Stimulated activated naive CD8-positive, alpha-beta T cell treated with anti-CD3 and anti-CD28 coated beads, Interleukin-15, amount 100 ng/mL, for 72 hours (primary cell): ENCODE results near the gene TRIM38.
"Not testable (repeated sequence)": the region's sequence is repeated elsewhere in the genome, so short reads cannot be mapped to it uniquely, and the experiment has no call there.

Experiments used
- ATAC-seq: fragments of 150-1000 bp; cut with Tn5 transposase; 2 replicates; pipeline ENCODE4 v1.10.0; 2021; ENCODE audit warnings: mild to moderate bottlenecking, moderate library complexity
- DNase-seq, 2 donors: peaks; one replicate each; pipeline ENCODE4 v3.0.0; 2021 to 2022
- H3K27ac Mint-ChIP-seq, 2 donors: one replicate each; pipeline ENCODE4 v1.8.0; 2022; ENCODE audit warnings: mild to moderate bottlenecking in 2 of 2, mixed read lengths in 2 of 2, moderate library complexity in 2 of 2
- H3K27me3 Mint-ChIP-seq: one replicate; pipeline ENCODE4 v1.8.0; 2022; ENCODE audit warnings: mixed read lengths
- H3K4me1 Mint-ChIP-seq: one replicate; pipeline ENCODE4 v1.8.0; 2022; ENCODE audit warnings: mild to moderate bottlenecking, mixed read lengths
- H3K4me3 Mint-ChIP-seq, 2 donors: one replicate each; pipeline ENCODE4 v1.8.0; 2022; ENCODE audit warnings: mild to moderate bottlenecking in 2 of 2, mixed read lengths in 2 of 2, moderate library complexity in 1 of 2
- H3K9me3 Mint-ChIP-seq, 2 donors: one replicate each; pipeline ENCODE4 v1.8.0; 2022; ENCODE audit warnings: mixed read lengths in 2 of 2

Gene TRIM38

DNA sequence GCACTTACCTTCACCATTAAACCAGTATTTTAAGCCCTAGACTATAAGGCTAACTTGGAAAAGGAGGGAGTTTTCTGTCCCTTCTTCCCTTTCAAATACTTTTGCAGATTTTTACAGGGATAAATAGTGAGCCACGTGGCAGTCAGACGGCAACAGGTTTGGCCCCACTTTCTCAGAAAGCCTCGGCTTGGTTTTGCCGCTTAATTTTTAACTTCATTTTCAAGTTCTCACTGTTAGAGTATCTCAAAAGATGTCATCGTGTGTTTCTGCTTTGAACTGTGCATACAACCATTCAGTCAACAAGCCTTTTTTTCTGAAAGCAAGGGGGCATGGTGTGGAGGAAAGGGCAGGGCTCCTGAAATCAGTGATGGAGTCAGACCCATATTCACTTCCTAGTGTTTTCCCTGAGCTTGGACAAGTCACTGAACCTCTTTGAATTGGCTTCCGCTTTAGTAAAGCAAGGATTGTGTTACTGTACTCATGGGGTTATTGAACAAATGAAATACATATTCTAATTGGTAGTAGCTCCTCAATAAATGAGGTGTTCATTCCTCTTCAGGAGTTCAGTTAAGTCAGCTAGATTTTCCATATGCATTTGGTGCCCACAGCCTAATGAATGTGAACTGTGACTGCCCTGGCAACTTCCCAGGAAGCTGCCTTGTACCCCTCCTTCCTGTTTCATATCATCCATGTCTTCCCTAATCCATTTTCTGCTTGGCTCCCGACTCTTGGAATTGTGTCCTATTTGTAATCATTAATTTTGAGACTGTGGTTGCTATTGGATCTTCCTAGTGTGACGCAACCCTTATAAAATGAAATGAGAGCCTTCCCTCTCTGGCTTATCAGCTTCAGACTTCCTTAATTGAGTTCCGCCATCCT lies 31.8 kb upstream of the TRIM38 start, which contains the start of gene SLC17A2:
Gene SLC17A2, minus strand, starts transcription at position 160 of the 879 bp plus-strand sequence. CDS start 4,895 bp downstream, outside the sequence.
- H3K4me3 Mint-ChIP-seq: no peak within 1 kb of the TSS
- H3K4me1 Mint-ChIP-seq: peaks cover 5% of the 10 kb centered on the region
- no peak within 1 kb of the TSS for H3K27ac Mint-ChIP-seq
- DNase-seq (no peak), ATAC-seq (no peak)
- H3K27me3 Mint-ChIP-seq: no peaks in the 10 kb centered on the region
- H3K9me3 Mint-ChIP-seq: no peaks in the 10 kb centered on the region

DNA sequence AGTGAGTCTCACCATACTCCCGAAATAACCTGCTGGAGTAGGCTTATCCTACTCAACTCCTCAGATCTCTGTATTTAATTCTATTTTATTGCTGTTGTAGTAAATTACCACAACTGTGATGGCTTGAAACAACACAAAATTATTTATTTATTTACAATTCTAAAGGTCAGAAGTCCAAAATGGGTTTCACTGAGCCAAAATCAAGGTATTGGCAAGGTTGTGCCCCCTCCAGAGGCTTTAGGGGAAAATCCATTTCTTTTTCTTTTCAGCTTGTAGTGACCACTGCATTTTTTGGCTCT lies 31.2 kb upstream of the TRIM38 start:
- peaks cover 5% of the 10 kb centered on the region for H3K4me1 Mint-ChIP-seq
- ATAC-seq (no peak), DNase-seq (no peak)
- H3K27me3 Mint-ChIP-seq: no peaks in the 10 kb centered on the region
- no peak overlapping the region for H3K27ac Mint-ChIP-seq
- no peak overlapping the region for H3K4me3 Mint-ChIP-seq
- no peaks in the 10 kb centered on the region for H3K9me3 Mint-ChIP-seq

DNA sequence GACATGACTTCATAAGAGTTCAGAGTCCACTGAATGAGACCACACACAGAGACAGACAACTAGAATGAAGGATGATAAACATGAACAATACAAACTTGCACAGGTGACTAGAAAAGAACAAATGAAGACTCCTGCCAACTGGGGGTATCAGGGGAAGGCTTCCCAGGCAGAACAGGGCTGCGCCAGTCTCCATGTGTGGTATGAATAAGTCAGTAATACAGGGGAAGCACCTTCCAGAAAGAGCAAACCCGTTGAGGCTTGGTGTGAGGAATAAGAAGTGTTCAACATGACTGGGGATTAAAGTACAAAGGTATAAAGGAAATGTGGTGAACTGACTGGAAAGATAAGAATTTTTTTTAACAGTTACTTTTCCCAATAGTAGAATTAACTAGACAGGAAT lies 28.4 kb upstream of the TRIM38 start:
- H3K27me3 Mint-ChIP-seq: no peaks in the 10 kb centered on the region
- no peak for ATAC-seq

DNA sequence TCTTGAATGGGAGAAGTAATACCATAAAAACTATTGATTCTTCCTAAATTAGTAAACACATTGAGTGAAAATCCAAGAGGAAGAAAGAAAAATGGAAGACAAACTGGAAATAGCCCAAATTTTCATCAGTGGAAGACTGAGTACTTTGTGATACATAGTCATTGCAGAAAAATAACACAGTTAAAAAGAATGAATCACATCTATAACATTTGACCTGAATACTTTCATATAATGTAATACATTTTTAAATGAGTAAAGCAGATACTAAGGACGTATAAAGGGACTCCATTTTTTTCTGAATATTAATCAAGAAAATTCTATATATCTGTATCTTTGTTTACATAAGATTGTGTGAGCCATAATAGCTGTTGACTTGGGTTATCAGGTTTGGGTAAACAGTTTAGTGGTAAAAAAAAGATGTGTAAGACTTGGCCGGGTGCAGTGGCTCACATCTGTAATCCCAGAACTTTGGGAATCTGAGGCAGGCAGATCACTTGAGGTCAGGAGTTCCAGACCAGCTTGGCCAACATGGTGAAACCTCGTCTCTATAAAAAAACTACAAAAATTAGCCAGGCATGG lies 27.8 kb upstream of the TRIM38 start:
- H3K9me3 Mint-ChIP-seq: no peaks in the 10 kb centered on the region
- H3K4me3 Mint-ChIP-seq: no peak overlapping the region
- H3K4me1 Mint-ChIP-seq: peaks cover 5% of the 10 kb centered on the region
- H3K27me3 Mint-ChIP-seq: no peaks in the 10 kb centered on the region
- DNase-seq: no peak
- no peak overlapping the region for H3K27ac Mint-ChIP-seq
- ATAC-seq: no peak

More for the DNA sequence above, 28.4 kb upstream of the TRIM38 start:
- Mint-ChIP-seq H3K9me3 (no peaks in the 10 kb centered on the region), H3K27ac (no peak overlapping the region), H3K4me3 (no peak overlapping the region), H3K4me1 (peaks cover 5% of the 10 kb centered on the region)
- no peak for DNase-seq

DNA sequence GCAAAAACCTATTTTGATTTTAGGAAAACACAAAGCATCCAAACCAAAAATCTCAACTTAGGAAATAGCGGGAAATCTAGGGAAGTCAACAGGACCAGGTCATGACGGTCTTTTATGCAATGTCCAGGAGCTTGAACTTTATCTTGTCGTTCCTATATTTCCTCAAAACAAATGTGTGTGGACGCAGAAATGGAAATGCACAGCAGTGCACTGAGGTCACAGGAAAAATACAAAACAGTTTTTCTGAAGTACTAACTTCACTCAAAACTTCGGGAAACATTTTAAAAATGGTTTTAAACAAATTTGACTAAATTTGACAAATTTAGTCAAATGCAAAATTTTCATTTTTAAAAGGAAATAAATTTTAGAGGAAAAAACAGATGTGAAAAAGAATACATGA lies 26.6 kb upstream of the TRIM38 start:
- Mint-ChIP-seq H3K9me3 (no peaks in the 10 kb centered on the region), H3K4me1 (peaks cover 5% of the 10 kb centered on the region), H3K27ac (no peak overlapping the region), H3K4me3 (no peak overlapping the region), H3K27me3 (no peaks in the 10 kb centered on the region)
- ATAC-seq (no peak), DNase-seq (no peak)

DNA sequence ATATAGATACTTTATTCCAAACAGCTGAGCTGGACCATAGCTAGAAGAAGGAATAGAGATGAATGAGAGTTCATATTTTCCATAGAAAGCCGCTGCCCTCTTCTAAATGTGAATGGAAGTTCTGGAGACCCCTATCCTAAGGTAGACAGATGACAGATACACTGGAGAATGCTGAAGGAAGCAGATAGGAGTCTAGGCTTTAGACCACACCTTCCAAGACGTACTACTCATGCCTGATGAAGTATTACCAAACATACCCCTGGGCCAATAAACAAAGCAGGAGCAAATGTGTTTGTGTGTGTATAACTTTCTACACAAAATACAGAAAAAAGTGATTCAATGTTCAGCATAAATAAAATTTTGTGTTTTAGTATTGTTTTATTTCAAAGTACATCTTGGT lies 23.0 kb upstream of the TRIM38 start:
- peaks cover 5% of the 10 kb centered on the region for H3K27me3 Mint-ChIP-seq
- no peak overlapping the region for H3K4me3 Mint-ChIP-seq
- ATAC-seq: no peak
- peaks cover 2% of the 10 kb centered on the region for H3K4me1 Mint-ChIP-seq
- no peak for DNase-seq
- no peaks in the 10 kb centered on the region for H3K9me3 Mint-ChIP-seq
- H3K27ac Mint-ChIP-seq: no peak overlapping the region

DNA sequence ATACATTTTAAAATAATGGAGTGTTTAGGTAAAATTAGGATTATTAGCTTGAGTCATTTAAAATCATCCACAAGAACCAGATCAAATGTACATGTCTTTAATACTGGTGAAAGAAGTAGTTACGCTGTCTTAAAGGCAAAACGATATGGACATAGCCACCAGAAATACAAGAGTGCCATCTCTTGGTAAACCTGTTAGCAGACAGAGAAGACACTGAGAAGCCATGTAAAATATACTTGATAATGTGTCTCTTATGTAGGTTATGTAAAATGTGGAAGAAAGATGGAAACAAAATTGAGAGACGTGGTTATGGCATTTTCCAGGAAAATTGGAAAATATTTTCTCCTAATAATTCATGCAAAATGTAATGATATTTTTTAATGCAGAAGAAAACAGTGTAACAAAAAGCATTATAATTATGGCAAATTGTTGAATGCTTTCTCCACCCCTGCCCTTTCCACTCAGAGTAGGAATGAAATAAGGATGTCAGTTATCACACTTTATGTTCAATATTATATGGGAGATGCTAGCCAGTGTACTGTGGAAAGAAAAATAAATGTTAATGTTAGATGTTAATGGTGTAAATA lies 19.9 kb upstream of the TRIM38 start:
- DNase-seq: no peak
- Mint-ChIP-seq H3K9me3 (peaks cover 9 to 12% of the 10 kb centered on the region in 2 donors), H3K4me3 (no peak overlapping the region), H3K27me3 (peaks cover 9% of the 10 kb centered on the region), H3K4me1 (peaks cover 20% of the 10 kb centered on the region), H3K27ac (no peak overlapping the region)
- ATAC-seq: no peak

DNA sequence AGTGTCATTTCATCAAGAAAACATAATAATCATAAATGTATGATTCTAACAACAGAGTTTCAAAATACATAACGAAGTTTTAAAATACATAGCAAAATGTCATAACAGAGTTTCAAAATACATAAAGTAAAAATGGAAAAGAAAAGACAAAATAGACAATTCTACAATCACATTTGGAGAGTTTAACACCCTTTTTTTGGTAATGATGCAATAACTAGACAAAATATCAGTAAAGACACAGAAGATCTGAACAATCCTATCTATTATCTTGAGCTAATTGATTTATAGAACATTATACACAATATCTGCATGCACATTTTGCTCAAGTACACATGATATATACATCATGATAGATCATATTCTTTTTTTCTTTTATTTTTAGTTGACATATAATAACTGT lies 18.7 kb upstream of the TRIM38 start:
- ATAC-seq (no peak), DNase-seq (no peak)
- Mint-ChIP-seq H3K27ac (no peak overlapping the region), H3K4me3 (no peak overlapping the region), H3K9me3 (peaks cover 9 to 12% of the 10 kb centered on the region in 2 donors), H3K27me3 (peaks cover 9% of the 10 kb centered on the region), H3K4me1 (peaks cover 20% of the 10 kb centered on the region)

DNA sequence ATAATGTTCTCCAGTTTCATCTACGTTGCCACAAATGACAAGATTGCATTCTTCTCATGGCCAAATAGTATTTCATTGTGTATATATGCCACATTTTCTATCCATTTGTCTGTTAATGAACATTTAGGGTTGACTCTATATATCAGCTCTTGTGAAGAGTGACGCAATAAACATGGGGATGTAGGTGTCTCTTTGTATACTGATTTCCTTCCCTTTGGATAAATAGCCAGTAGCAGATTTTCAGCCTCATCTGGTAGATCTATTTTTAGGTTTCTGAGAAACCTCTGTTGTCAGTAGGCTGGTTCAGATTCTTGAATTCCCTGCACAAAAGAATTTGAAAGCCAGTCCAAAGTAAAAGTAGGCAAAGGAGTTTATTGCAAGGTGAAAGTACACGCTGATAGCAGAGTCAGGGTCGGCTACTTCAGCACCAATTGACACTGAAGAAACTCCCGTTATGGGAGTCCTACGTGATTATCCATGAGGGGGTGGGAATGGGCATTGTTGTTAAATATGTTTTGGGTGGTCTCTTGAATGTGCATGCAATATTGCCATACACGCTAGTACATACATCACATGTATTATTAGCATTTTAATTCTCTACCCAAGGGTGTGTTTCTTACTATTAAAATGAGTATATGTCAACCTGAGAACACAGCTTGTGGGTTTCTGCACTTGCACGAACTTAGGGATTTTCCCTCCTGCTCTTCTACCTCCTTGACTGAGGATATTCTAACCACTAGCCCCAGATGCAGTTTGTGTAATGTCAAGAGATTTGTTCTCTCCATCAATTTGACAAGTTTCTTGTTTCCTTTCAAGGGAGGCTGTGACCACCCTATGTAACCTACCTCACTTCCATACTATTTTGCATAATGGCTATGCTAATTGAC lies 17.7 kb upstream of the TRIM38 start:
- H3K9me3 Mint-ChIP-seq: peaks cover 9 to 12% of the 10 kb centered on the region in 2 donors
- no peak overlapping the region for H3K4me3 Mint-ChIP-seq
- DNase-seq (peak; percentile 41 to 55), ATAC-seq (peak; percentile 97)
- H3K4me1 Mint-ChIP-seq: peaks cover 20% of the 10 kb centered on the region
- H3K27me3 Mint-ChIP-seq: peaks cover 9% of the 10 kb centered on the region
- H3K27ac Mint-ChIP-seq: peak overlapping the region in 1 of 2 donors; percentile 28

DNA sequence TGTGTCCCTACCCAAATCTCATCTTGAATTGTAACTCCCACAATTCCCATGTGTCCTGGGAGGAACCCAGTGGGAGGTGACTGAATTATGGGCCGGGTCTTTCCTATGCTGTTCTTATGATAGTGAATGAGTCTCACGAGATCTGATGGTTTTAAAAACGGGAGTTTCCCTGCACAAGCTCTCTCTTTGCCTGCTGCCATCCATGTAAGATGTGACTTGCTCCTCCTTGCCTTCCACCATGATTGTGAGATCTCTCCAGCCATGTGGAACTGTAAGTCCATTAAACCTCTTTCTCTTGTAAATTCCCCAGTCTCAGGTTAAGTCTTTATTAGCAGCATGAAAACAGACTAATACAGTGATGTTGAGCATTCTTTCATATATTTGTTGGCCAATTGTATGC lies 16.9 kb upstream of the TRIM38 start:
- H3K27ac Mint-ChIP-seq, H3K4me3 Mint-ChIP-seq, H3K27me3 Mint-ChIP-seq, DNase-seq, ATAC-seq: not testable (repeated sequence)
- Mint-ChIP-seq H3K4me1 (peaks cover 20% of the 10 kb centered on the region), H3K9me3 (peaks cover 9 to 12% of the 10 kb centered on the region in 2 donors)

DNA sequence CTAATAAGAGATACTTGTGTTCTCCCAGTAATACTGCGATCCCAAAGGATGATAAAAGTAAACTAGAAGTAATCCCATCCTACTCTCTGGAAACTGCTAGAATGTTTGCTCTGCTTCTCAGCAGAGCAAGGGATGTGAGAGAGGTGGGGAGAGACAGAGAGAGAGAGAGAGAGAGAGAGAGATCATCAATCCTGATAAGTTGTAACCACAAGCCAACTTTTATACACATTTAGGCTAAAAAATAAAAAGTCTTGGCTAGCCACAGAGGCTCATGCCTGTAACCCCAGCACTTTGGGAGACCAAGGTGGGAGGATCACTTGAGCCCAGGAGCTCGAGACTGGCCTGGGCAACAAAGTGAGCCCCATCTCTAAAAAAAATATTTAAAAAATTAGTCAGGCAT lies 16.0 kb upstream of the TRIM38 start:
- H3K9me3 Mint-ChIP-seq: peaks cover 9 to 12% of the 10 kb centered on the region in 2 donors
- DNase-seq (no peak), ATAC-seq (no peak)
- H3K4me3 Mint-ChIP-seq: no peak overlapping the region
- peak overlapping the region in 1 of 2 donors; percentile 53 for H3K27ac Mint-ChIP-seq
- H3K27me3 Mint-ChIP-seq: peaks cover 9% of the 10 kb centered on the region
- peaks cover 20% of the 10 kb centered on the region for H3K4me1 Mint-ChIP-seq

DNA sequence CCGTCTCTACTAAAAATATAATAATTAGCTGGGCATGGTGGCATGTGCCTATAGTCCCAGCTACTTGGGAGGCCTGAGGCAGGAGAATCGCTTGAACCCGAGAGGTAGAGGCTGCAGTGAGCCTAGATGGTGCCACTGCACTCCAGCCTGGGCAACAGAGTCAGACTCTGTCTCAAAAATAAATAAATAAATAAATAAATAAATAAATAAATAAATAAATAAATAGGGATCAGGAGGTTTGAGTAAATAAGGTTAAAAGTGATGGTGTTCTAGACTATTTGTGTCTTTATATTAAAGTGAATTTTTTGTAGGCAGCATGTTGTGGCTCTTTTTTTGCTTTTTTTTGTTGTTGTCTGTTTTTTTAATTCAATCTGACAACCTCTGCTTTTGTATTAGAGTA lies 15.1 kb upstream of the TRIM38 start:
- H3K27me3 Mint-ChIP-seq: not testable (repeated sequence)

DNA sequence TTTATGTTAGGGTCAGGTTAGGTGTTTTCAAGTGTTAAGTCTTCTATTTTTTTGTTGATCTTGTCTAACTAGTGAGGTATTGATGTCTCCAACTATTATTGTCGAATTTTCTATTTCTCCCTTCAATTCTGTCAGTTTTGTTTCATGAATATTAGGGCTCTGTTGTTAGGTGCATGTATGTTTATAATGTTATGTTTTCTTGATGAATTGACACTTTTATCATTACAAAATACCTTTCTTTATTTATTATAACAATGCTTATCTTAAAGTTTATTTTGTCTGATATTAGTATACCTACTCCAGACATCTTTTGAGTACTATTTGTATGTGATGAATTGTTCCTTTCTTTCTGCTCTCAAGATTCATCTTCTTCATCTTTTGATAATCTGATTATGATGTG lies 12.9 kb upstream of the TRIM38 start:
- no peak for ATAC-seq
- Mint-ChIP-seq H3K4me3 (no peak overlapping the region), H3K27ac (no peak overlapping the region), H3K4me1 (peaks cover 17% of the 10 kb centered on the region), H3K9me3 (peaks cover 9 to 12% of the 10 kb centered on the region in 2 donors), H3K27me3 (peaks cover 4% of the 10 kb centered on the region)
- DNase-seq: no peak

More for the DNA sequence above, 15.1 kb upstream of the TRIM38 start:
- not testable (repeated sequence) for DNase-seq, ATAC-seq, H3K4me3 Mint-ChIP-seq, H3K27ac Mint-ChIP-seq
- Mint-ChIP-seq H3K9me3 (peaks cover 9 to 12% of the 10 kb centered on the region in 2 donors), H3K4me1 (peaks cover 20% of the 10 kb centered on the region)

DNA sequence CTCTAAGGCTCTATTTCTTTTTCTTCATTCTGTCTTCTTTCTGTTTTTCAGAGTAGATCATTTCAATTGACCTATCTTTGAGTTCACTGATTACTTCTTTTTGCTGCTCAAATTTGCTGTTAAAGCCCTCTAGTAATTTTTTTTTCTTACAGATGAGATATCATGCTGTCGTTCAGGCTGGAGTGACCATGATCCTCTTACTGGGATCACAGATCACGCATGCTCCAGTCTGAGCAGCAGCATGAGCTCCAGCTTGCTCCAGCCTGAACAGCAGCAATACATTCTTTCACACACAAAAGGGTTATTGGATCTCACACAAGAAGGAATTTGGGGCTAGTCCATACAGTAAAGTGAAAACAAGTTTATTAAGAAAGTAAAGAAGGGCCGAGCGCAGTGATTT lies 12.3 kb upstream of the TRIM38 start:
- Mint-ChIP-seq H3K27me3 (no peaks in the 10 kb centered on the region), H3K27ac (no peak overlapping the region), H3K9me3 (peaks cover 8 to 11% of the 10 kb centered on the region in 2 donors), H3K4me3 (no peak overlapping the region), H3K4me1 (peaks cover 11% of the 10 kb centered on the region)
- ATAC-seq (no peak), DNase-seq (no peak)

DNA sequence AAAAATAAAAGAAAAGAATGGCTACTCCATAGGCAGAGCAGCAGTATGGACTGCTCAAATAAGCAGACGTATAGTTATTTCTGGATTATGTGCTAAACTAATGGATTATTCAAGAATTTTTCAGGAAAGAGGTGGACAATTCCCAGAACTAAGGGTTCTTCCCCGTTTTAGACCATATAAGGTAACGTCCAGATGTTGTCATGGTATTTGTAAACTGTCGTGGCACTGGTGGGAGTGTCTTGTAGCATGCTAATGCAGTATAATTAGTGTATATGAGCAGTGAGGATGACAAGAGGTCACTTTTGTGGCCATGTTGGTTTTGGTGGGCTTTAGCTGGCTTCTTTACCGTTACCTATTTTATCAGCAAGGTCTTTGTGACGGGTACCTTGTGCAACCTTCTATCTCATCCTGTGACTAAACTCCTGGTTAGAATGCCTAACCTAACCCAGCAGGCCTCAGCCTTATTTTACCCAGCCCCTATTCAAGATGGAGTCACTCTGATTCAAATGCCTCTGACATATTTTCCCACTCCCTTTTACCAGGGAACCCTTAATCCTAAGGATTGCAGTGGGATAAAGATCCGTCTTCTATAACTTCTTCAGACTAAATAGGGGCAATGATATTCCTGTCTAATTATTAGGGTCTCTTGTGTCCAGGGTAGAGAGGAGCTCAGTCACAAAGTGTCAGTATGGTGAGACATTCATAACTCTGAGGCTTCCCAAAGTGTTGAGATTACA lies 11.1 kb upstream of the TRIM38 start:
- ATAC-seq: no peak
- no peak overlapping the region for H3K4me3 Mint-ChIP-seq
- H3K9me3 Mint-ChIP-seq: peaks cover 0 to 3% of the 10 kb centered on the region in 2 donors
- no peaks in the 10 kb centered on the region for H3K27me3 Mint-ChIP-seq
- no peak for DNase-seq
- H3K4me1 Mint-ChIP-seq: peaks cover 4% of the 10 kb centered on the region
- no peak overlapping the region for H3K27ac Mint-ChIP-seq
